Glutamatergic neuron (in vitro differentiated cells): ENCODE measurements around the gene UBE2H. TPM values are rescaled to one million over a fixed set of nuclear protein-coding genes. Genes with fewer than 3 reads are reported as not detected.
"Not testable (repeated sequence)": the region's sequence is repeated elsewhere in the genome, so short reads cannot be mapped to it uniquely, and the experiment has no call there.

Source experiments
- DNase-seq: peaks from one replicate; pipeline ENCODE4 v3.0.0; 2022
- H3K27ac Mint-ChIP-seq: one replicate; pipeline ENCODE4 v1.8.0; 2020; ENCODE audit warnings: mild to moderate bottlenecking, mixed read lengths, inconsistent platforms; ENCODE audit not compliant: unreplicated experiment
- H3K27me3 Mint-ChIP-seq: one replicate; pipeline ENCODE4 v1.8.0; 2020; ENCODE audit warnings: mild to moderate bottlenecking, moderate library complexity, mixed read lengths, inconsistent platforms; ENCODE audit not compliant: unreplicated experiment
- H3K36me3 Mint-ChIP-seq: one replicate; pipeline ENCODE4 v1.8.0; 2020; ENCODE audit warnings: mild to moderate bottlenecking, mixed read lengths, inconsistent platforms; ENCODE audit not compliant: unreplicated experiment
- H3K4me1 Mint-ChIP-seq: one replicate; pipeline ENCODE4 v1.8.0; 2020; ENCODE audit warnings: mild to moderate bottlenecking, low read depth, mixed read lengths, inconsistent platforms; ENCODE audit not compliant: unreplicated experiment
- H3K4me3 Mint-ChIP-seq: one replicate; pipeline ENCODE4 v1.8.0; 2020; ENCODE audit warnings: mild to moderate bottlenecking, mixed read lengths, inconsistent platforms; ENCODE audit not compliant: unreplicated experiment
- H3K9me3 Mint-ChIP-seq: one replicate; pipeline ENCODE4 v1.8.0; 2020; ENCODE audit warnings: mild to moderate bottlenecking, moderate library complexity, mixed read lengths, inconsistent platforms; ENCODE audit not compliant: unreplicated experiment
- CTCF ChIP-seq: fragments of 200-600 bp; sonication (generic); IDR thresholded peaks from one replicate; pipeline ENCODE4 v1.5.0; 2021; ENCODE audit not compliant: partially characterized antibody, unreplicated experiment
- total RNA-seq: library from RNA; stranded (reverse); fragmentation: NEBNext Ultra II Directional; extraction: Animal tissue kit (Norgen Biotek cat#: 25700); gene quantifications from one replicate; pipeline ENCODE4 v1.2.1, GENCODE V29; 2021; ENCODE audit not compliant: unreplicated experiment

UBE2H gene
- total RNA-seq, 1 donor from 2014 or later, result 100 TPM

GRCh38 chr7:129896568-129897382 lies 56.0 kb downstream of the UBE2H start:
- Mint-ChIP-seq H3K27ac (no peak overlapping the region), H3K4me1 (peaks cover 6% of the 10 kb centered on the region), H3K27me3 (peaks cover 6% of the 10 kb centered on the region), H3K9me3 (no peaks in the 10 kb centered on the region), H3K4me3 (no peak overlapping the region), H3K36me3 (no peaks in the 10 kb centered on the region)
- no peak for DNase-seq
- TF ChIP-seq CTCF, result no peak

DNA sequence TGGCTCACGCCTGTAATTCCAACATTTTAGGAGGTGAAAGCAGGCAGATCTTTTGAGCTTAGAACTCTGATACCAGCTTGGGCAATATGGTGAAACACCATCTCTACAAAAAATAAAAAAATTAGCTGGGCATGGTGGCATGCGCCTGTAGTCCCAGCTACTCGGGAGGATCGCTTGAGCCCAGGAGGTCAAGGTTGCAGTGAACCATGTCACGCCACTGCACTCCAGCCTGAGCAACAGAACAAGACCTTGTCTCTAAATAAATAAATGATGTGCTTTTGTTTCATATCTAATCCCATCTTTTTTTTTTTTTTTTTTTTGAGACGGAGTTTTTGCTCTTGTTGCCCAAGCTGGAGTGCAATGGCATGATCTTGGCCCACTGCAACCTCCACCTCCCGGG lies 58.6 kb downstream of the UBE2H start:
- H3K4me3 Mint-ChIP-seq, H3K27me3 Mint-ChIP-seq, H3K9me3 Mint-ChIP-seq, H3K36me3 Mint-ChIP-seq, DNase-seq, H3K27ac Mint-ChIP-seq, H3K4me1 Mint-ChIP-seq: not testable (repeated sequence)

DNA sequence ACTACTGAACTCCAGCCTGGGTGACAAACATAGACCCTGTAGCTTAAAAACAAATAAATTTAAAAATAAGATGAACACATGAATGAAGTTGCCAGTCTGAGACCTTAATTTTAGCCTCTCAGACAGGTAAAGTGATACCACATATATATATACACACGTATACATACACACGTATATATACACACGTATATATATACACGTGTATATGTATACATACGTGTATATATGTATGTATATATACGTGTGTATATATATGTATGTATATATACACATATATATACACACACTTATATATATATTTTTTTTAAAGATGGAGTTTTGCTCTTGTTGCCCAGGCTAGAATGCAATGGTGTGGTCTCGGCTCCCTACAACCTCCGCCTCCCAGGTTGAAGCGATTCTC lies 62.7 kb downstream of the UBE2H start:
- Mint-ChIP-seq H3K9me3 (peaks cover 5% of the 10 kb centered on the region), H3K27me3 (peaks cover 3% of the 10 kb centered on the region), H3K4me1 (peaks cover 2% of the 10 kb centered on the region), H3K27ac (no peak overlapping the region), H3K4me3 (no peak overlapping the region), H3K36me3 (no peaks in the 10 kb centered on the region)
- no peak for TF ChIP-seq CTCF
- DNase-seq, result no peak

DNA sequence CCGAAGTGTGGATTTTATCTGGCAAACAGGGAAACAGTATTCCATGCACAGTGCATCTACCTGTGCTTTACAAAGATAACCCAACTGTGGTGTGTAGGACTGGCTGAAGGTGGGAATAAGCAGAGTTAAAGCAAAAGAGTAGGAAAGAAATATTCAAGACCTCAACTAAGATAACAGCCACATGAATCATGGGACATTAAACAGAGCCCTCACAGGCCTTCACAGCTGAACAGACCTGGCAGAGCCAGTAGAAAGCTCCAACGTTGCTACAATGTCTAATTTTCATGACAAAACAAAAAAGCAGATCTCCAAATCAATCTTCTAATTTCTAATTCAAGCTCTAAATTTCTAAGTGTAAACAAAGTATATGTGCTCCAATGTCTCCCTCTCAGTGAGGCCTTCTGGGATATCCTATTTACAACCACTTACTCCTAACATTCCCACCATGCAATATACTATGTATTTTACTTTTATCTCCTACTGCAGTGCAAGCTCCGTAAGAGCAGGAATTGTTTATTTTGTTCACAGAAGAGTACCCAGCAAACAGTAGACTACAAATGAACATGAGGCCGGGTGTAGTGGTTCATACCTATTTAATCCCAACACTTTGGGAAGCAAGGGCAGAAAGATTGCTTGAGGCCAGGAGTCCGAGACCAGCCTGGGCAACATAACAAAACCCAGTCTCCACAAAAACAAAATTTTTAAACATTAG lies 63.5 kb downstream of the UBE2H start:
- H3K36me3 Mint-ChIP-seq, result no peaks in the 10 kb centered on the region
- H3K4me1 Mint-ChIP-seq, result no peaks in the 10 kb centered on the region
- no peak overlapping the region for H3K27ac Mint-ChIP-seq
- TF ChIP-seq CTCF, result no peak
- peaks cover 2% of the 10 kb centered on the region for H3K27me3 Mint-ChIP-seq
- no peak for DNase-seq
- peaks cover 5% of the 10 kb centered on the region for H3K9me3 Mint-ChIP-seq
- no peak overlapping the region for H3K4me3 Mint-ChIP-seq

DNA sequence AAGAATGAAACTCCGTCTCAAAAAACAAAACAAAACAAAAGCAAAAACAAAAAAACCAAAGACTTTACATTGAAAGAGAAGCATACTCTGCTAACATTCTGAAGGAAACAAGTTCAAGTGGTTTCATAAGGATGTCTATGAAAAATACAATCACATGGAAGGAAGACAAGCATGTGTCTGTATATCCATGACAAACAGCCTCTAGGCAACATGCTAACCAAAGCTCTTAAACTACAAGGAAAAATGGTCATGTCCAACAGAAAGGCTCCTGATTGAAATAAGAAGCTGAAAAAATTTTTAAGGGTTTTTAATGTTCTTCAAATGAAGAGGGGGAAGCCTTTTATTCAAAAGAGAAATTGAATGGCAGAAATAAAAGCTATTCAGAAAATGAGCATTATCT lies 64.9 kb downstream of the UBE2H start:
- H3K4me1 Mint-ChIP-seq, result no peaks in the 10 kb centered on the region
- H3K27me3 Mint-ChIP-seq, result peaks cover 2% of the 10 kb centered on the region
- TF ChIP-seq CTCF, result no peak
- H3K9me3 Mint-ChIP-seq, result peaks cover 5% of the 10 kb centered on the region
- no peaks in the 10 kb centered on the region for H3K36me3 Mint-ChIP-seq
- H3K27ac Mint-ChIP-seq, result no peak overlapping the region
- no peak overlapping the region for H3K4me3 Mint-ChIP-seq
- DNase-seq, result no peak
